MM.1S (cell line): ENCODE data around the gene BMP10.

ENCODE experiments used
- DNase-seq: peaks from one replicate; pipeline ENCODE4 v3.0.0-alpha.2; 2015
- H2AFZ ChIP-seq: fragments of 300-600 bp; sonication (generic); 2 replicates; pipeline ENCODE4 v1.6.0; 2016; ENCODE audit warnings: antibody characterized with exemption, low read length
- H3F3A ChIP-seq: fragments of 300-600 bp; sonication (generic); 2 replicates; pipeline ENCODE4 v1.6.1; 2016; ENCODE audit warnings: mild to moderate bottlenecking, antibody characterized with exemption, low read length, moderate library complexity, mixed read lengths; ENCODE audit not compliant: insufficient read depth
- H3K27ac ChIP-seq: fragments of 300-600 bp; sonication (generic); 2 replicates; pipeline ENCODE4 v1.5.1; 2016; ENCODE audit warnings: mild to moderate bottlenecking, low read length
- H3K27me3 ChIP-seq: fragments of 300-600 bp; sonication (generic); replicated peaks from 2 replicates; pipeline ENCODE4 v1.6.0; 2016; ENCODE audit warnings: low read length; ENCODE audit not compliant: insufficient read depth
- H3K36me3 ChIP-seq: fragments of 300-600 bp; sonication (generic); replicated peaks from 2 replicates; pipeline ENCODE4 v1.6.1; 2016; ENCODE audit warnings: mild to moderate bottlenecking, low read length, mixed read lengths; ENCODE audit not compliant: insufficient read depth
- H3K4me1 ChIP-seq: fragments of 300-600 bp; sonication (generic); 2 replicates; pipeline ENCODE4 v1.6.1; 2016; ENCODE audit warnings: low read length, mixed read lengths
- H3K4me2 ChIP-seq: fragments of 300-600 bp; sonication (generic); 2 replicates; pipeline ENCODE4 v1.6.0; 2016; ENCODE audit warnings: low read depth, low read length
- H3K4me3 ChIP-seq: fragments of 300-600 bp; sonication (generic); 2 replicates; pipeline ENCODE4 v1.5.1; 2016; ENCODE audit warnings: low read length, mixed read lengths
- H3K79me2 ChIP-seq: fragments of 300-600 bp; sonication (generic); 2 replicates; pipeline ENCODE4 v1.6.1; 2016; ENCODE audit warnings: mixed run types, low read length, mixed read lengths
- H3K9ac ChIP-seq: fragments of 300-600 bp; sonication (generic); 2 replicates; pipeline ENCODE4 v1.6.1; 2016; ENCODE audit warnings: low read length, mixed read lengths
- H3K9me2 ChIP-seq: fragments of 300-600 bp; sonication (generic); replicated peaks from 2 replicates; pipeline ENCODE4 v1.6.1; 2016; ENCODE audit warnings: mild to moderate bottlenecking, low read length, mixed read lengths; ENCODE audit not compliant: insufficient read depth
- H3K9me3 ChIP-seq: fragments of 300-600 bp; sonication (generic); replicated peaks from 2 replicates; pipeline ENCODE4 v1.6.1; 2016; ENCODE audit warnings: mild to moderate bottlenecking, low read length, mixed read lengths; ENCODE audit not compliant: insufficient read depth
- H4K20me1 ChIP-seq: fragments of 300-600 bp; sonication (generic); 2 replicates; pipeline ENCODE4 v1.6.1; 2016; ENCODE audit warnings: mild to moderate bottlenecking, low read length, moderate library complexity, mixed read lengths; ENCODE audit not compliant: insufficient read depth
- EZH2 ChIP-seq: fragments of 300-600 bp; sonication (generic); optimal IDR thresholded peaks from 2 replicates; pipeline ENCODE3; 2017; ENCODE audit warnings: low read depth, mild to moderate bottlenecking, antibody characterized with exemption, low read length, mixed read lengths
- EZH2phosphoT487 ChIP-seq: fragments of 300-600 bp; sonication (generic); IDR thresholded peaks from 2 replicates; pipeline ENCODE4 v1.6.1; 2018; ENCODE audit warnings: antibody characterized with exemption, low read length
- TF ChIP-seq, protein P1 (sequence below): fragments of 300-600 bp; sonication (generic); IDR thresholded peaks from 2 replicates; pipeline ENCODE4 v1.5.1; 2016; ENCODE audit warnings: antibody characterized with exemption, low read length, mixed read lengths

Gene BMP10

DNA sequence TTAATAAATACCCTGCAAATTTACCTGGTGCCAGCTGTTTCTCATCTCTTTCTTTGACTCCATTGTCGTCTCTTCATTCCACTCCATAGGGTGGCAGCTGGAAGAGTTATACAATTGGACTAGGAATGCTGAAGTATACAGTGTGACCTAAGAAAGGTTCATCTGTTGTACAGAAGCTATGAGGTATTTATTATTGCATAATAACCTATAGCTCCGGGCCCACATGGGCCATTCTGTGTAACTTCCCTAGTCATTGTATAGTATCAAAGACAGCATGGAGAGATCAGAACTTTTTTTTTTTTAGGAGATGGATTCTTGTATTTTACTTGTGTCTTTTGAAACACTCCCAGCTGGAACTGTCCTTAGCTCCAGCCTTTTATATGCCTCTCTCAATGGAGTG, 26.2 kb downstream of the BMP10 start:
- no peak for DNase-seq
- Histone ChIP-seq H3K36me3 (no peaks in the 10 kb centered on the region), H2AFZ (no peak overlapping the region), H3F3A (no peaks in the 10 kb centered on the region), H4K20me1 (no peaks in the 10 kb centered on the region), H3K9ac (no peak overlapping the region), H3K27me3 (no peaks in the 10 kb centered on the region), H3K9me2 (no peaks in the 10 kb centered on the region), H3K79me2 (no peaks in the 10 kb centered on the region), H3K27ac (no peak overlapping the region), H3K4me1 (peaks cover 9% of the 10 kb centered on the region; the same call in 1 of the 2 replicates), H3K4me3 (no peak overlapping the region), H3K9me3 (no peaks in the 10 kb centered on the region), H3K4me2 (no peak overlapping the region)
- no peak for TF ChIP-seq EZH2phosphoT487
- TF ChIP-seq EZH2 = no peak
- TF ChIP-seq, protein P1, sequence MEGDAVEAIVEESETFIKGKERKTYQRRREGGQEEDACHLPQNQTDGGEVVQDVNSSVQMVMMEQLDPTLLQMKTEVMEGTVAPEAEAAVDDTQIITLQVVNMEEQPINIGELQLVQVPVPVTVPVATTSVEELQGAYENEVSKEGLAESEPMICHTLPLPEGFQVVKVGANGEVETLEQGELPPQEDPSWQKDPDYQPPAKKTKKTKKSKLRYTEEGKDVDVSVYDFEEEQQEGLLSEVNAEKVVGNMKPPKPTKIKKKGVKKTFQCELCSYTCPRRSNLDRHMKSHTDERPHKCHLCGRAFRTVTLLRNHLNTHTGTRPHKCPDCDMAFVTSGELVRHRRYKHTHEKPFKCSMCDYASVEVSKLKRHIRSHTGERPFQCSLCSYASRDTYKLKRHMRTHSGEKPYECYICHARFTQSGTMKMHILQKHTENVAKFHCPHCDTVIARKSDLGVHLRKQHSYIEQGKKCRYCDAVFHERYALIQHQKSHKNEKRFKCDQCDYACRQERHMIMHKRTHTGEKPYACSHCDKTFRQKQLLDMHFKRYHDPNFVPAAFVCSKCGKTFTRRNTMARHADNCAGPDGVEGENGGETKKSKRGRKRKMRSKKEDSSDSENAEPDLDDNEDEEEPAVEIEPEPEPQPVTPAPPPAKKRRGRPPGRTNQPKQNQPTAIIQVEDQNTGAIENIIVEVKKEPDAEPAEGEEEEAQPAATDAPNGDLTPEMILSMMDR = no peak

DNA sequence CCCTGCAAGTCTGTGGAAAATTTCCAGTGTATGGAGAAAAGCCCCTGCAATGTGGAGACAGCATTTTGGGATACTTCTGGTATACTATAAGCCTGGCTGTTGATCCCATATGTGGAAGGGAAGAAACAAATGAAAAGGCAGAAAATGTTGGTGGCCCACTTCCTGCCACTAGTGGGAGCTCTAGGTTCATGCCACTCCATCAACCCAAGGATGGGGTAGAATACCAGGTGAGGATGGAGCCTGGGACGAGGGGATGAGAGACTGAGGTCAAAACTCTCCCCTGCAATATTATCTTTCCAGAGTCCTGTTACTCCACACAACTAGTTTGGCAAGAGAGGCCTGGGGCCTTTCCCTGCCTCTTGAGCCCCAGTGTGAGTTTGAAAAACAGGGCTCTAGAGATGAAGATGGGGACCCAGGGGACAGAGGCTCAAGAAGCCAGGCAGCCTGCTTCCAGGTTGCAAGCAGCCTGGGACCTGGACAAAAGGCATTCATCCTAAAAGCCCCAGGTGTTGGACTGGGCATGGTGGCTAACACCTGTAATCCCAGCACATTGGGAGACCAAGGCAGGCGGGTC, 31.9 kb downstream of the BMP10 start:
- Histone ChIP-seq H3K4me1 (peaks cover 50% of the 10 kb centered on the region), H3K27me3 (no peaks in the 10 kb centered on the region), H3K36me3 (no peaks in the 10 kb centered on the region)

DNA sequence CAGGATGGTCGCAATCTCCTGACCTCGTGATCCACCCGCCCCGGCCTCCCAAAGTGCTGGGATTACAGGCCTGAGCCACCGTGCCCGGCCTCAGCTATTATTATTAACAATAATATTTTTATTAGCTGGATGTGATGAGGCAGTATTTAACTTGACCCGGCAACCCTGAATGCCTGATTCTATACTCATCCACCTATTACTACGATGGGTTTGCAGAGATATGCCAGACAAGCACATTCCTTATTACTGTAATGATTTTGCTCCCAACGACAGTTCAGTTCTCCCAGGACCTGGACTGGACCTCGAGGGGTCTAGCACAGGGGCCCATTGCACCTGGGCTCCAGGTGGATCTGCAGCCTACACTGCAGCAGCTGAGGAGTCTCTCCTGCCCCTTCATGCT, 32.6 kb downstream of the BMP10 start:
- Histone ChIP-seq H3K27ac (no peak overlapping the region), H4K20me1 (no peaks in the 10 kb centered on the region), H3K9me3 (no peaks in the 10 kb centered on the region), H3K4me2 (no peak overlapping the region), H3F3A (peaks cover 23% of the 10 kb centered on the region), H3K27me3 (no peaks in the 10 kb centered on the region), H3K36me3 (no peaks in the 10 kb centered on the region), H3K4me3 (no peak overlapping the region), H3K79me2 (no peaks in the 10 kb centered on the region), H3K4me1 (peaks cover 54% of the 10 kb centered on the region), H2AFZ (no peak overlapping the region), H3K9ac (no peak overlapping the region), H3K9me2 (no peaks in the 10 kb centered on the region)
- DNase-seq = no peak
- TF ChIP-seq EZH2 (no peak), EZH2phosphoT487 (no peak)
- TF ChIP-seq, protein P1 = no peak

More for the DNA sequence above, 31.9 kb downstream of the BMP10 start:
- no peak for TF ChIP-seq EZH2
- TF ChIP-seq, protein P1 = peak; percentile 59
- H3F3A ChIP-seq = peaks cover 23% of the 10 kb centered on the region
- no peaks in the 10 kb centered on the region for H3K9me3 ChIP-seq
- H3K79me2 ChIP-seq = no peaks in the 10 kb centered on the region
- no peaks in the 10 kb centered on the region for H3K9me2 ChIP-seq
- no peak overlapping the region for H3K9ac ChIP-seq
- no peak overlapping the region for H3K27ac ChIP-seq
- H2AFZ ChIP-seq = no peak overlapping the region
- no peak overlapping the region for H3K4me2 ChIP-seq
- H4K20me1 ChIP-seq = no peaks in the 10 kb centered on the region
- no peak overlapping the region for H3K4me3 ChIP-seq
- no peak for DNase-seq
